Measurements from ENCODE around the gene FKBP5. TPM values are rescaled to one million over a fixed set of nuclear protein-coding genes. Genes with fewer than 3 reads are reported as not detected.

The FKBP5 gene
- total RNA-seq, 3 donors from 2014 or later (not counting 1 experiment from before 2014, with no cell fraction given): 15.5 to 30.2 (median 27.3) TPM

- Mint-ChIP-seq H3K4me1 (peaks cover 2% of the 10 kb centered on the region in 2 donors), H3K9me3 (no peaks in the 10 kb centered on the region), H3K27me3 (ENCODE audit: low read depth in 2 of 2) (no peaks in the 10 kb centered on the region), H3K27ac (no peak overlapping the region), H3K36me3 (no peaks in the 10 kb centered on the region), H3K4me3 (no peak overlapping the region)
- no peak for ATAC-seq
- Histone ChIP-seq H3K4me3 (ENCODE audit: low read length) (no peak overlapping the region), H3K27ac (ENCODE audit: low read length) (no peak overlapping the region), H3K27me3 (ENCODE audit: control insufficient read depth, insufficient read depth, low read length) (no peaks in the 10 kb centered on the region), H3K4me1 (ENCODE audit: control insufficient read depth, insufficient read depth, low read length) (peaks cover 13% of the 10 kb centered on the region), H3K36me3 (ENCODE audit: control insufficient read depth, insufficient read depth, low read length) (no peaks in the 10 kb centered on the region), H3K9me3 (ENCODE audit: control insufficient read depth, insufficient read depth, low read length) (no peaks in the 10 kb centered on the region)
- intact Hi-C loops (cut with micrococcal nuclease): no loop called here
- 83% methylated on average over 7 of the region's 7 CpGs for WGBS (ENCODE audit: insufficient coverage)
- peak in 1 of 2 donors; percentile 31 for DNase-seq
- no peak for TF ChIP-seq CTCF (IDR thresholded peaks at IDR 0.05)
Observed at GRCh38 chr6:35662999-35663398, 25.7 kb downstream of the FKBP5 start.

DNA sequence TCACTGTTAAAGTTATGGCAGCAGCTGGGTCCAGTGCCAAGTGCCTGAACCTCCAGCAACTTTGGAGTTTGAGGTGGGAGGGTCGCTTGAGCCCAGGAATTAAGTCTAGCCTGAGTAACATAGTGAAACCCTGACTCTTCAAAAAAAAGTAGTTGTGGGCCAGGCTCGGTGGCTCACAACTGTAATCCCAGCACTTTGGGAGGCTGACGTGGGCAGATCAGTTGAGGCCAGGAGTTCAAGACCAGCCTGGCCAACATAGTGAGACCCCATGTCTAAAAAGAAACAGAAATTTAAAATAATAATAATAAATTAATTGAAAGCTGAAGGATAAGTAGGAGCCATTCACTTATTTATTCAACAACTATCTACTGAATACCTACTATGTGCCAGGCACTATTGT is 33.8 kb downstream of the FKBP5 start:
- intact Hi-C loops (cut with micrococcal nuclease): no loop called here
- Mint-ChIP-seq H3K27me3 (ENCODE audit: low read depth in 2 of 2) (no peaks in the 10 kb centered on the region), H3K9me3 (peaks cover 0 to 3% of the 10 kb centered on the region in 2 donors), H3K27ac (no peak overlapping the region), H3K4me1 (peaks cover 0 to 11% of the 10 kb centered on the region in 2 donors), H3K36me3 (no peaks in the 10 kb centered on the region), H3K4me3 (no peak overlapping the region)
- DNase-seq (no peak), ATAC-seq (no peak)
- no peak for TF ChIP-seq CTCF (IDR thresholded peaks at IDR 0.05)
- WGBS (ENCODE audit: insufficient coverage): 94% methylated on average over 3 of the region's 3 CpGs
- Histone ChIP-seq H3K27me3 (ENCODE audit: control insufficient read depth, insufficient read depth, low read length) (no peaks in the 10 kb centered on the region), H3K9me3 (ENCODE audit: control insufficient read depth, insufficient read depth, low read length) (peaks cover 3% of the 10 kb centered on the region), H3K4me1 (ENCODE audit: control insufficient read depth, insufficient read depth, low read length) (no peaks in the 10 kb centered on the region), H3K4me3 (ENCODE audit: low read length) (no peak overlapping the region), H3K27ac (ENCODE audit: low read length) (no peak overlapping the region), H3K36me3 (ENCODE audit: control insufficient read depth, insufficient read depth, low read length) (no peaks in the 10 kb centered on the region)

- 87% methylated on average over 3 of the region's 3 CpGs for WGBS (ENCODE audit: insufficient coverage)
- Mint-ChIP-seq H3K4me1 (peaks cover 0 to 16% of the 10 kb centered on the region in 2 donors), H3K4me3 (no peak overlapping the region), H3K9me3 (peaks cover 0 to 3% of the 10 kb centered on the region in 2 donors), H3K36me3 (no peaks in the 10 kb centered on the region), H3K27ac (no peak overlapping the region), H3K27me3 (ENCODE audit: low read depth in 2 of 2) (no peaks in the 10 kb centered on the region)
- Histone ChIP-seq H3K36me3 (ENCODE audit: control insufficient read depth, insufficient read depth, low read length) (no peaks in the 10 kb centered on the region), H3K4me1 (ENCODE audit: control insufficient read depth, insufficient read depth, low read length) (no peaks in the 10 kb centered on the region), H3K9me3 (ENCODE audit: control insufficient read depth, insufficient read depth, low read length) (peaks cover 3% of the 10 kb centered on the region), H3K4me3 (ENCODE audit: low read length) (no peak overlapping the region), H3K27me3 (ENCODE audit: control insufficient read depth, insufficient read depth, low read length) (no peaks in the 10 kb centered on the region), H3K27ac (ENCODE audit: low read length) (no peak overlapping the region)
- ATAC-seq (no peak), DNase-seq (no peak)
- TF ChIP-seq CTCF (IDR thresholded peaks at IDR 0.05): no peak
- intact Hi-C loops (cut with micrococcal nuclease): no loop called here
Observed at GRCh38 chr6:35651244-35651643, 37.5 kb downstream of the FKBP5 start.

DNA sequence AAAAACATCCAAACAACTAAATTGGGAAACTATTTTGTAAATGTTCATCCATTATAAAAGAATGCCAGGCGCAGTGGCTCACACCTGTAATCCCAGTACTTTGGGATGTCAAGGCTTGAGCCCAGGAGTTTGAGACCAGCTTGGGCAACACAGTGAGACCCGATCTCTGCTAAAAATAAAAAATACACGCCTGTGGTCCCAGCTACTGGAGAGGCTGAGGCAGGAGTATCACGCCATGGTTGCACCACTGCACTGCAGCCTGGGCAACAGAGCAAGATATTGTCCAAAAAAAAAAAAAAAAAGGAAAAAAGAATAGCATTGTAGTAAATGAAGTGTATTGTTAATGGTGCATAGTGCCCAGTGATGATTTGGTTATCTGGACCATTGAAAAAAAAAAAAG is 38.7 kb downstream of the FKBP5 start:
- no peak for ATAC-seq
- Mint-ChIP-seq H3K9me3 (peaks cover 0 to 3% of the 10 kb centered on the region in 2 donors), H3K4me3 (no peak overlapping the region), H3K27me3 (ENCODE audit: low read depth in 2 of 2) (no peaks in the 10 kb centered on the region), H3K36me3 (no peaks in the 10 kb centered on the region), H3K27ac (no peak overlapping the region), H3K4me1 (peaks cover 5 to 21% of the 10 kb centered on the region in 2 donors)
- TF ChIP-seq CTCF (IDR thresholded peaks at IDR 0.05): no peak
- 93% methylated on average over 4 of the region's 4 CpGs for WGBS (ENCODE audit: insufficient coverage)
- Histone ChIP-seq H3K27me3 (ENCODE audit: control insufficient read depth, insufficient read depth, low read length) (no peaks in the 10 kb centered on the region), H3K4me1 (ENCODE audit: control insufficient read depth, insufficient read depth, low read length) (no peaks in the 10 kb centered on the region), H3K4me3 (ENCODE audit: low read length) (no peak overlapping the region), H3K27ac (ENCODE audit: low read length) (no peak overlapping the region), H3K36me3 (ENCODE audit: control insufficient read depth, insufficient read depth, low read length) (no peaks in the 10 kb centered on the region), H3K9me3 (ENCODE audit: control insufficient read depth, insufficient read depth, low read length) (peaks cover 3% of the 10 kb centered on the region)
- intact Hi-C loops (cut with micrococcal nuclease): no loop called here
- DNase-seq: no peak
